Esophagus mucosa (tissue), 1 donor: ENCODE data around the gene ATG16L2. TPM values are rescaled to one million over a fixed set of nuclear protein-coding genes. Genes with fewer than 3 reads are reported as not detected.

Experiments used
- ATAC-seq: fragments of 200-7000 bp; cut with Tn5 transposase; one replicate; pipeline ENCODE4 v1.9.1; 2020
- total RNA-seq: library from RNA; stranded (reverse); gene quantifications from one replicate; pipeline ENCODE4 v1.2.4, GENCODE V29; 2023
- donor health status: DM: yes; HTN: yes; CAD: no.

Gene ATG16L2
- total RNA-seq = 16.1 TPM

- ATAC-seq = peak; percentile 86
These were observed at the start of gene ATG16L2 for GRCh38 chr11:72814286-72815109. ATG16L2 (plus strand) TSS chr11:72814411; CDS start chr11:72814446, 35 bp downstream.

- ATAC-seq = peak; percentile 27
These were observed 49.7 kb upstream of the ATG16L2 start for GRCh38 chr11:72764503-72764902.

- no peak for ATAC-seq
These were observed 47.9 kb upstream of the ATG16L2 start for GRCh38 chr11:72766152-72766902.

GRCh38 chr11:72767203-72768062 is 46.8 kb upstream of the ATG16L2 start:
- ATAC-seq = no peak

GRCh38 chr11:72768581-72768980 is 45.6 kb upstream of the ATG16L2 start:
- ATAC-seq = no peak

GRCh38 chr11:72769680-72770079 is 44.5 kb upstream of the ATG16L2 start:
- ATAC-seq = no peak

- ATAC-seq = no peak
These were observed 43.4 kb upstream of the ATG16L2 start for GRCh38 chr11:72770799-72771198.

- ATAC-seq = no peak
These were observed 42.7 kb upstream of the ATG16L2 start for GRCh38 chr11:72771507-72771906.

- ATAC-seq = no peak
These were observed 42.2 kb upstream of the ATG16L2 start for GRCh38 chr11:72772059-72772458.

- peak; percentile 69 for ATAC-seq
These were observed 40.9 kb upstream of the ATG16L2 start for GRCh38 chr11:72773291-72773690.

GRCh38 chr11:72773696-72774095 is 40.5 kb upstream of the ATG16L2 start:
- no peak for ATAC-seq

- ATAC-seq = no peak
These were observed 39.7 kb upstream of the ATG16L2 start for GRCh38 chr11:72774499-72774898.

GRCh38 chr11:72775288-72776110 is 38.7 kb upstream of the ATG16L2 start:
- ATAC-seq = no peak

- ATAC-seq = no peak
These were observed 37.9 kb upstream of the ATG16L2 start for GRCh38 chr11:72776117-72776843.

GRCh38 chr11:72776844-72777754 is 37.1 kb upstream of the ATG16L2 start:
- ATAC-seq = no peak

GRCh38 chr11:72777755-72778278 is 36.4 kb upstream of the ATG16L2 start:
- no peak for ATAC-seq

- no peak for ATAC-seq
These were observed 35.4 kb upstream of the ATG16L2 start for GRCh38 chr11:72778535-72779494.

GRCh38 chr11:72779495-72780128 is 34.6 kb upstream of the ATG16L2 start:
- no peak for ATAC-seq
